MG63 (cell line): ENCODE data around the gene GRWD1. TPM values are rescaled to one million over a fixed set of nuclear protein-coding genes. Genes with fewer than 3 reads are reported as not detected.

Source experiments
- DNase-seq: peaks from one replicate; pipeline ENCODE4 v3.0.0-alpha.2; 2020
- H3K27me3 ChIP-seq: fragments of 250-450 bp; sonication (Bioruptor Pico); 2 replicates; pipeline ENCODE4 v1.5.1; 2020; ENCODE audit warnings: mild to moderate bottlenecking, moderate library complexity
- H3K36me3 ChIP-seq: fragments of 250-450 bp; sonication (Bioruptor Pico); 2 replicates; pipeline ENCODE4 v1.5.1; 2020; ENCODE audit warnings: mild to moderate bottlenecking, moderate library complexity
- H3K4me3 ChIP-seq: fragments of 250-450 bp; sonication (Bioruptor Pico); 2 replicates; pipeline ENCODE4 v1.5.1; 2020; ENCODE audit warnings: mild to moderate bottlenecking, moderate library complexity
- H3K9me3 ChIP-seq: fragments of 250-450 bp; sonication (Bioruptor Pico); 2 replicates; pipeline ENCODE4 v1.5.1; 2020; ENCODE audit warnings: mild to moderate bottlenecking, moderate library complexity
- total RNA-seq: library from RNA; depleted of rRNA; stranded (reverse); fragments of >200 nt; shearing (Covaris generic); gene quantifications from 2 replicates; pipeline ENCODE4 v1.2.3, GENCODE V29; 2014; ENCODE audit warnings: low replicate concordance; rRNA removed

The GRWD1 gene
- 86.6 and 138 TPM in 2 replicates for total RNA-seq

GRCh38 chr19:48445606-48446481 lies at the start of gene GRWD1:
Gene GRWD1, plus strand, starts transcription at chr19:48445983. Its CDS starts 23 bp downstream, at chr19:48446006.
- Histone ChIP-seq H3K4me3 (peak within 1 kb of the TSS; percentile 98), H3K9me3 (no peaks in the 10 kb centered on the region), H3K36me3 (peaks cover 48% of the 10 kb centered on the region), H3K27me3 (no peaks in the 10 kb centered on the region)
- DNase-seq, result peak; percentile 97

- peaks cover 33% of the 10 kb centered on the region for H3K27me3 ChIP-seq
- DNase-seq, result no peak
- H3K36me3 ChIP-seq, result peaks cover under 1% of the 10 kb centered on the region; the same call in 1 of the 2 replicates
- H3K4me3 ChIP-seq, result no peak overlapping the region
- H3K9me3 ChIP-seq, result no peaks in the 10 kb centered on the region
Measured at GRCh38 chr19:48396016-48396823, 49.6 kb upstream of the GRWD1 start.

GRCh38 chr19:48396824-48397176 lies 49.0 kb upstream of the GRWD1 start:
- Histone ChIP-seq H3K27me3 (peaks cover 33% of the 10 kb centered on the region), H3K4me3 (no peak overlapping the region), H3K9me3 (no peaks in the 10 kb centered on the region), H3K36me3 (no peaks in the 10 kb centered on the region)
- DNase-seq, result no peak

GRCh38 chr19:48397263-48398101 lies 48.3 kb upstream of the GRWD1 start:
- H3K9me3 ChIP-seq, result no peaks in the 10 kb centered on the region
- peaks cover 33% of the 10 kb centered on the region for H3K27me3 ChIP-seq
- H3K36me3 ChIP-seq, result no peaks in the 10 kb centered on the region
- peak overlapping the region; percentile 48 for H3K4me3 ChIP-seq
- no peak for DNase-seq

- DNase-seq, result no peak
Measured at GRCh38 chr19:48398102-48398374, 47.7 kb upstream of the GRWD1 start.

GRCh38 chr19:48398375-48399235 lies 47.2 kb upstream of the GRWD1 start:
- DNase-seq, result peak; percentile 87
- peaks cover 30% of the 10 kb centered on the region for H3K27me3 ChIP-seq
- no peaks in the 10 kb centered on the region for H3K36me3 ChIP-seq
- peak overlapping the region; percentile 48 for H3K4me3 ChIP-seq
- H3K9me3 ChIP-seq, result no peaks in the 10 kb centered on the region

More at GRCh38 chr19:48398102-48398374, 47.7 kb upstream of the GRWD1 start:
- Histone ChIP-seq H3K27me3 (peaks cover 33% of the 10 kb centered on the region), H3K9me3 (no peaks in the 10 kb centered on the region), H3K4me3 (peak overlapping the region; percentile 48), H3K36me3 (no peaks in the 10 kb centered on the region)

GRCh38 chr19:48400018-48400742 lies 45.6 kb upstream of the GRWD1 start:
- Histone ChIP-seq H3K36me3 (no peaks in the 10 kb centered on the region; the same call in 1 of the 2 replicates), H3K9me3 (no peaks in the 10 kb centered on the region), H3K4me3 (no peak overlapping the region), H3K27me3 (peaks cover 17% of the 10 kb centered on the region)
- peak; percentile 63 for DNase-seq

GRCh38 chr19:48401287-48401686 lies 44.5 kb upstream of the GRWD1 start:
- 0 out of 2 replicates have a peak, but pooled peaks cover 2% of the 10 kb centered on the region for H3K9me3 ChIP-seq
- DNase-seq, result no peak
- peaks cover 9% of the 10 kb centered on the region for H3K27me3 ChIP-seq

GRCh38 chr19:48403606-48404005 lies 42.2 kb upstream of the GRWD1 start:
- Histone ChIP-seq H3K27me3 (no peaks in the 10 kb centered on the region), H3K9me3 (0 out of 2 replicates have a peak, but pooled peaks cover 2% of the 10 kb centered on the region), H3K36me3 (no peaks in the 10 kb centered on the region; the same call in 1 of the 2 replicates), H3K4me3 (no peak overlapping the region)
- peak; percentile 66 for DNase-seq

More at GRCh38 chr19:48401287-48401686, 44.5 kb upstream of the GRWD1 start:
- Histone ChIP-seq H3K4me3 (no peak overlapping the region), H3K36me3 (no peaks in the 10 kb centered on the region; the same call in 1 of the 2 replicates)

GRCh38 chr19:48405010-48405659 lies 40.6 kb upstream of the GRWD1 start:
- no peak for DNase-seq
- no peaks in the 10 kb centered on the region; the same call in 1 of the 2 replicates for H3K36me3 ChIP-seq
- H3K9me3 ChIP-seq, result 0 out of 2 replicates have a peak, but pooled peaks cover 2% of the 10 kb centered on the region

GRCh38 chr19:48405850-48406249 lies 39.9 kb upstream of the GRWD1 start:
- no peak for DNase-seq
- H3K4me3 ChIP-seq, result no peak overlapping the region

More at GRCh38 chr19:48405010-48405659, 40.6 kb upstream of the GRWD1 start:
- Histone ChIP-seq H3K4me3 (no peak overlapping the region), H3K27me3 (no peaks in the 10 kb centered on the region)

GRCh38 chr19:48413879-48414587 lies 31.8 kb upstream of the GRWD1 start:
- peak; percentile 88 for DNase-seq
- Histone ChIP-seq H3K9me3 (no peaks in the 10 kb centered on the region), H3K4me3 (no peak overlapping the region), H3K27me3 (no peaks in the 10 kb centered on the region), H3K36me3 (no peaks in the 10 kb centered on the region)

More at GRCh38 chr19:48405850-48406249, 39.9 kb upstream of the GRWD1 start:
- H3K27me3 ChIP-seq, result no peaks in the 10 kb centered on the region
- H3K36me3 ChIP-seq, result no peaks in the 10 kb centered on the region; the same call in 1 of the 2 replicates
- H3K9me3 ChIP-seq, result 0 out of 2 replicates have a peak, but pooled peaks cover 2% of the 10 kb centered on the region

- Histone ChIP-seq H3K9me3 (no peaks in the 10 kb centered on the region), H3K36me3 (no peaks in the 10 kb centered on the region), H3K27me3 (no peaks in the 10 kb centered on the region), H3K4me3 (no peak overlapping the region)
- peak; percentile 70 for DNase-seq
Measured at GRCh38 chr19:48415395-48415794, 30.4 kb upstream of the GRWD1 start.

GRCh38 chr19:48415806-48416221 lies 30.0 kb upstream of the GRWD1 start:
- no peak for DNase-seq
- Histone ChIP-seq H3K4me3 (no peak overlapping the region), H3K9me3 (no peaks in the 10 kb centered on the region), H3K36me3 (no peaks in the 10 kb centered on the region), H3K27me3 (no peaks in the 10 kb centered on the region)
